ENCODE results near the gene PPT1. TPM values are rescaled to one million over a fixed set of nuclear protein-coding genes. Genes with fewer than 3 reads are reported as not detected.
"Not testable (repeated sequence)": the region's sequence is repeated elsewhere in the genome, so short reads cannot be mapped to it uniquely, and the experiment has no call there.

Gene PPT1
- total RNA-seq, 1 donor from 2014 or later: 29.5 TPM

- Histone ChIP-seq H3K27me3 (ENCODE audit: control insufficient read depth, insufficient read depth, low read length) (no peaks in the 10 kb centered on the region), H3K4me3 (ENCODE audit: low read depth, low read length) (no peak overlapping the region), H3K36me3 (ENCODE audit: control insufficient read depth, insufficient read depth, low read length) (peaks cover 10% of the 10 kb centered on the region)
- FAIRE-seq: no peak
- DNase-seq (ENCODE audit: low read depth): no peak
- TF ChIP-seq CTCF (IDR thresholded peaks at IDR 0.05; ENCODE audit: insufficient read depth, low read length, severe bottlenecking): no peak
Observed at GRCh38 chr1:40090652-40091355, 6.2 kb downstream of the PPT1 start.

GRCh38 chr1:40084750-40085149 lies 12.3 kb downstream of the PPT1 start:
- H3K36me3 ChIP-seq (ENCODE audit: control insufficient read depth, insufficient read depth, low read length); H3K4me3 ChIP-seq (ENCODE audit: low read depth, low read length); FAIRE-seq; H3K27me3 ChIP-seq (ENCODE audit: control insufficient read depth, insufficient read depth, low read length): not testable (repeated sequence)
- peak; percentile 37 for DNase-seq (ENCODE audit: low read depth)
- TF ChIP-seq CTCF (IDR thresholded peaks at IDR 0.05; ENCODE audit: insufficient read depth, low read length, severe bottlenecking): peak; percentile 76

- Histone ChIP-seq H3K27me3 (ENCODE audit: control insufficient read depth, insufficient read depth, low read length) (no peaks in the 10 kb centered on the region), H3K4me3 (ENCODE audit: low read depth, low read length) (no peak overlapping the region), H3K36me3 (ENCODE audit: control insufficient read depth, insufficient read depth, low read length) (peaks cover 1% of the 10 kb centered on the region)
- no peak for FAIRE-seq
- no peak for DNase-seq (ENCODE audit: low read depth)
- no peak for TF ChIP-seq CTCF (IDR thresholded peaks at IDR 0.05; ENCODE audit: insufficient read depth, low read length, severe bottlenecking)
Observed at GRCh38 chr1:40081871-40082270, 15.2 kb downstream of the PPT1 start.

GRCh38 chr1:40079774-40080400 lies 17.2 kb downstream of the PPT1 start:
- TF ChIP-seq CTCF (IDR thresholded peaks at IDR 0.05; ENCODE audit: insufficient read depth, low read length, severe bottlenecking): no peak
- FAIRE-seq (no peak), DNase-seq (ENCODE audit: low read depth) (no peak)
- Histone ChIP-seq H3K36me3 (ENCODE audit: control insufficient read depth, insufficient read depth, low read length) (peaks cover 1% of the 10 kb centered on the region), H3K4me3 (ENCODE audit: low read depth, low read length) (no peak overlapping the region), H3K27me3 (ENCODE audit: control insufficient read depth, insufficient read depth, low read length) (no peaks in the 10 kb centered on the region)

GRCh38 chr1:40078512-40079333 lies 18.3 kb downstream of the PPT1 start:
- DNase-seq (ENCODE audit: low read depth) (peak; percentile 59), FAIRE-seq (no peak)
- Histone ChIP-seq H3K36me3 (ENCODE audit: control insufficient read depth, insufficient read depth, low read length) (peaks cover 1% of the 10 kb centered on the region), H3K27me3 (ENCODE audit: control insufficient read depth, insufficient read depth, low read length) (no peaks in the 10 kb centered on the region), H3K4me3 (ENCODE audit: low read depth, low read length) (no peak overlapping the region)
- peak; percentile 78 for TF ChIP-seq CTCF (IDR thresholded peaks at IDR 0.05; ENCODE audit: insufficient read depth, low read length, severe bottlenecking)
